HEK293 (cell line): ENCODE results near the gene TMEM39B.

Experiments
- BCL11A ChIP-seq: fragments of 450-650 bp; formaldehyde crosslinking; IDR thresholded peaks from 2 replicates; pipeline ENCODE4 v1.5.1; 2016; ENCODE audit warnings: low read depth, missing biosample characterization, missing genetic modification characterization
- KLF9 ChIP-seq: fragments of 450-650 bp; formaldehyde crosslinking; IDR thresholded peaks from 2 replicates; pipeline ENCODE4 v1.5.1; 2016; ENCODE audit warnings: missing biosample characterization, missing genetic modification characterization, low read depth
- OVOL3 ChIP-seq: fragments of 450-650 bp; formaldehyde crosslinking; IDR thresholded peaks from 2 replicates; pipeline ENCODE4 v1.5.1; 2016; ENCODE audit warnings: missing biosample characterization, missing genetic modification characterization
- PRDM2 ChIP-seq: fragments of 450-650 bp; formaldehyde crosslinking; IDR thresholded peaks from 2 replicates; pipeline ENCODE4 v1.5.1; 2016; ENCODE audit warnings: missing biosample characterization, missing genetic modification characterization, borderline replicate concordance
- RBAK ChIP-seq: fragments of 450-650 bp; formaldehyde crosslinking; IDR thresholded peaks from 2 replicates; pipeline ENCODE4 v1.5.1; 2016; ENCODE audit warnings: missing biosample characterization, missing genetic modification characterization
- SALL2 ChIP-seq: fragments of 450-650 bp; formaldehyde crosslinking; IDR thresholded peaks from 2 replicates; pipeline ENCODE4 v1.5.0; 2017; ENCODE audit warnings: missing biosample characterization, mild to moderate bottlenecking, missing genetic modification characterization, borderline replicate concordance
- SCRT2 ChIP-seq: fragments of 450-650 bp; formaldehyde crosslinking; IDR thresholded peaks from 2 replicates; pipeline ENCODE4 v1.5.1; 2016; ENCODE audit warnings: missing biosample characterization, missing genetic modification characterization
- ZBTB44 ChIP-seq: fragments of 450-650 bp; IDR thresholded peaks from 2 replicates; pipeline ENCODE4 v1.5.1; 2018; ENCODE audit warnings: missing biosample characterization, mild to moderate bottlenecking, missing genetic modification characterization
- ZBTB49 ChIP-seq: fragments of 450-650 bp; formaldehyde crosslinking; IDR thresholded peaks from 2 replicates; pipeline ENCODE4 v1.5.1; 2016; ENCODE audit warnings: missing biosample characterization, missing genetic modification characterization, low read depth
- ZFHX2 ChIP-seq: fragments of 450-650 bp; formaldehyde crosslinking; conservative IDR thresholded peaks from 2 replicates; pipeline ENCODE4 v1.5.1; 2016; ENCODE audit warnings: missing biosample characterization, missing genetic modification characterization
- ZNF114 ChIP-seq: fragments of 450-650 bp; formaldehyde crosslinking; IDR thresholded peaks from 2 replicates; pipeline ENCODE4 v1.5.0; 2017; ENCODE audit warnings: missing biosample characterization, missing genetic modification characterization
- ZNF133 ChIP-seq: fragments of 450-650 bp; formaldehyde crosslinking; IDR thresholded peaks from 2 replicates; pipeline ENCODE4 v1.5.1; 2016; ENCODE audit warnings: missing biosample characterization, missing genetic modification characterization
- ZNF211 ChIP-seq: fragments of 450-650 bp; formaldehyde crosslinking; IDR thresholded peaks from 2 replicates; pipeline ENCODE4 v1.5.1; 2016; ENCODE audit warnings: low read depth, missing biosample characterization, missing genetic modification characterization
- ZNF274 ChIP-seq, 2 experiments: fragments of 200-500 bp in 1 of 2; fragments of 450-650 bp in 1 of 2; sonication (Bioruptor generic) in 1 of 2; formaldehyde crosslinking in 1 of 2; IDR thresholded peaks; 2 replicates each; pipeline versions ENCODE4 v1.5.1 to v1.6.1; 2014 to 2016; ENCODE audit warnings: borderline replicate concordance in 1 of 2, inconsistent platforms in 1 of 2, low read length in 1 of 2, missing biosample characterization in 1 of 2, missing genetic modification characterization in 1 of 2
- ZNF292 ChIP-seq: fragments of 450-650 bp; formaldehyde crosslinking; IDR thresholded peaks from 2 replicates; pipeline ENCODE4 v1.5.1; 2016; ENCODE audit warnings: low read depth, missing biosample characterization, missing genetic modification characterization, borderline replicate concordance
- ZNF335 ChIP-seq: fragments of 450-650 bp; formaldehyde crosslinking; conservative IDR thresholded peaks from 2 replicates; pipeline ENCODE4 v1.5.1; 2016; ENCODE audit warnings: missing biosample characterization, missing genetic modification characterization
- ZNF514 ChIP-seq: fragments of 450-650 bp; formaldehyde crosslinking; IDR thresholded peaks from 2 replicates; pipeline ENCODE4 v1.5.1; 2016; ENCODE audit warnings: missing biosample characterization, missing genetic modification characterization
- ZNF548 ChIP-seq: fragments of 450-650 bp; formaldehyde crosslinking; IDR thresholded peaks from 2 replicates; pipeline ENCODE4 v1.5.1; 2016; ENCODE audit warnings: missing biosample characterization, missing genetic modification characterization
- ZNF555 ChIP-seq: fragments of 450-650 bp; formaldehyde crosslinking; conservative IDR thresholded peaks from 2 replicates; pipeline ENCODE4 v1.5.1; 2017; ENCODE audit warnings: missing biosample characterization, mild to moderate bottlenecking, missing genetic modification characterization, inconsistent platforms
- ZNF596 ChIP-seq: fragments of 450-650 bp; IDR thresholded peaks from 2 replicates; pipeline ENCODE4 v1.5.0; 2018; ENCODE audit warnings: missing biosample characterization, mild to moderate bottlenecking, missing genetic modification characterization, moderate library complexity
- ZNF623 ChIP-seq: fragments of 450-650 bp; formaldehyde crosslinking; IDR thresholded peaks from 2 replicates; pipeline ENCODE4 v1.5.1; 2016; ENCODE audit warnings: missing biosample characterization, missing genetic modification characterization
- ZSCAN16 ChIP-seq: fragments of 450-650 bp; formaldehyde crosslinking; IDR thresholded peaks from 2 replicates; pipeline ENCODE4 v1.5.1; 2016; ENCODE audit warnings: missing biosample characterization, missing genetic modification characterization
- ZSCAN18 ChIP-seq: fragments of 450-650 bp; formaldehyde crosslinking; IDR thresholded peaks from 2 replicates; pipeline ENCODE4 v1.5.1; 2016; ENCODE audit warnings: missing biosample characterization, missing genetic modification characterization
- ZSCAN4 ChIP-seq: fragments of 450-650 bp; formaldehyde crosslinking; IDR thresholded peaks from 2 replicates; pipeline ENCODE4 v1.5.1; 2017; ENCODE audit warnings: missing biosample characterization, missing genetic modification characterization

The TMEM39B gene

GRCh38 chr1:32107742-32108661, 35.3 kb downstream of the TMEM39B start, which contains the start of gene KPNA6 (continued):
- no peak for TF ChIP-seq ZBTB49
- TF ChIP-seq SALL2 (tag by site-specific recombination) = no peak
- no peak for TF ChIP-seq ZNF292
- no peak; the same call in 1 of the 2 replicates for TF ChIP-seq OVOL3 (tag by site-specific recombination)
- TF ChIP-seq ZNF596 (tag by site-specific recombination) = no peak
- TF ChIP-seq SCRT2 = no peak
- TF ChIP-seq ZSCAN4 (tag by site-specific recombination) = no peak
- no peak for TF ChIP-seq ZNF514 (tag by site-specific recombination)
- TF ChIP-seq ZNF623 (tag by site-specific recombination) = no peak
- no peak for TF ChIP-seq ZNF274 (IDR thresholded peaks at IDR 0.05; ENCODE audit: low read length)
- TF ChIP-seq ZNF274 (tag by site-specific recombination; IDR thresholded peaks at IDR 0.05; ENCODE audit: borderline replicate concordance) = no peak
- TF ChIP-seq ZNF133 (tag by site-specific recombination) = no peak
- peak; percentile 99 for TF ChIP-seq ZNF335 (tag by site-specific recombination)
- no peak for TF ChIP-seq ZNF114 (tag by site-specific recombination)
- no peak for TF ChIP-seq ZBTB44
- TF ChIP-seq ZNF548 = no peak
- no peak for TF ChIP-seq ZSCAN16
- no peak for TF ChIP-seq BCL11A (tag by site-specific recombination)
- TF ChIP-seq ZSCAN18 (tag by site-specific recombination) = no peak
- TF ChIP-seq ZNF555 = no peak
- TF ChIP-seq ZNF211 = no peak
- TF ChIP-seq RBAK (tag by site-specific recombination) = no peak
- TF ChIP-seq PRDM2 = no peak
- TF ChIP-seq KLF9 (tag by site-specific recombination) = no peak
- TF ChIP-seq ZFHX2 = no peak
